ENCODE measurements around the gene RHOC. TPM values are rescaled to one million over a fixed set of nuclear protein-coding genes. Genes with fewer than 3 reads are reported as not detected.

RHOC gene
- total RNA-seq, 1 donor from 2014 or later, result 300 TPM

DNA sequence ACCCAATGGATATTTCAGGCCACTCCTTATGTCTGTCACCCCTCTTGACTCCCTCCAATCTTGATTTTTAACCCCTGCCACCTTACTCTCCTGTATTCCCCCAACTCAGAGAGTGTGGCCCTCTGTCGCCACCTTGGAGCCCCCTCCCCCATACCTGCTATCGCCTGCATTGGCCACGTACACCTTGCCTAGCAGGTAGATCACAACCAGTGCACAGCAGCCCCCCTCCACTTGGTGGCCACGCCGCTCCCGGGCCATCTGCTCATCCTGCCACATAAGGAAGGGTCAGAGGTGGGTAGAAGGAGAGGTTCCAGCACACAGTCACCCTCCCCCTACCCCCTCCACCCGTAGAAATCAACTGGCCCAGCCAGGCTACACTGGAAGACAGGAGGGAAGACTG lies 5.3 kb upstream of the RHOC start:
- Mint-ChIP-seq H3K27ac (ENCODE audit: unreplicated experiment) (no peak overlapping the region), H3K27me3 (ENCODE audit: unreplicated experiment) (peaks cover 27% of the 10 kb centered on the region), H3K4me3 (ENCODE audit: unreplicated experiment) (no peak overlapping the region), H3K36me3 (ENCODE audit: low read depth, unreplicated experiment) (peaks cover 15% of the 10 kb centered on the region), H3K4me1 (ENCODE audit: unreplicated experiment) (peaks cover 23% of the 10 kb centered on the region), H3K9me3 (ENCODE audit: unreplicated experiment) (no peaks in the 10 kb centered on the region)
- no peak for DNase-seq (ENCODE audit: low spot score)
- TF ChIP-seq, protein P1, sequence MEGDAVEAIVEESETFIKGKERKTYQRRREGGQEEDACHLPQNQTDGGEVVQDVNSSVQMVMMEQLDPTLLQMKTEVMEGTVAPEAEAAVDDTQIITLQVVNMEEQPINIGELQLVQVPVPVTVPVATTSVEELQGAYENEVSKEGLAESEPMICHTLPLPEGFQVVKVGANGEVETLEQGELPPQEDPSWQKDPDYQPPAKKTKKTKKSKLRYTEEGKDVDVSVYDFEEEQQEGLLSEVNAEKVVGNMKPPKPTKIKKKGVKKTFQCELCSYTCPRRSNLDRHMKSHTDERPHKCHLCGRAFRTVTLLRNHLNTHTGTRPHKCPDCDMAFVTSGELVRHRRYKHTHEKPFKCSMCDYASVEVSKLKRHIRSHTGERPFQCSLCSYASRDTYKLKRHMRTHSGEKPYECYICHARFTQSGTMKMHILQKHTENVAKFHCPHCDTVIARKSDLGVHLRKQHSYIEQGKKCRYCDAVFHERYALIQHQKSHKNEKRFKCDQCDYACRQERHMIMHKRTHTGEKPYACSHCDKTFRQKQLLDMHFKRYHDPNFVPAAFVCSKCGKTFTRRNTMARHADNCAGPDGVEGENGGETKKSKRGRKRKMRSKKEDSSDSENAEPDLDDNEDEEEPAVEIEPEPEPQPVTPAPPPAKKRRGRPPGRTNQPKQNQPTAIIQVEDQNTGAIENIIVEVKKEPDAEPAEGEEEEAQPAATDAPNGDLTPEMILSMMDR (IDR thresholded peaks at IDR 0.05; ENCODE audit: unreplicated experiment), result no peak

DNA sequence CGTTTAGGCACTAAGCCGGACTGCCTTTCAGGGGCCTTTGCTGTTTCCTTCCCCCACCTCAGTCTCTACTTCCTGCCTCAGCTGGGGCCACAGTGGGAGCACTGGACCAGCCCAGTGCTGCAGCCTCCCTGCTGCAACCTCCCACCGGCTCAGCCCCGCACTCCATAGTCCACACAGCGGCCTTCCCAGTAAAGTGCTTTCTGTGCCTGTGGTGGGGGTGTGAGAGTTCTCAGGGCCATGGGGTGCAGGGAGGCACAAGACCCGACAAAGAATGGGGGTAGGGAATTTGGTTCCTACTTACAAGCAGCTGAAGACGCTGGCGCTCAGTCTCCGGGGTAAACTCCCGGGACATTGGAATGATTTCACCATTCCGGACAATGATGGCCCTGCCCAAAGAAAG lies 4.7 kb upstream of the RHOC start:
- Mint-ChIP-seq H3K9me3 (ENCODE audit: unreplicated experiment) (no peaks in the 10 kb centered on the region), H3K36me3 (ENCODE audit: low read depth, unreplicated experiment) (peaks cover 15% of the 10 kb centered on the region), H3K4me3 (ENCODE audit: unreplicated experiment) (no peak overlapping the region), H3K27me3 (ENCODE audit: unreplicated experiment) (peaks cover 27% of the 10 kb centered on the region), H3K27ac (ENCODE audit: unreplicated experiment) (no peak overlapping the region), H3K4me1 (ENCODE audit: unreplicated experiment) (peaks cover 23% of the 10 kb centered on the region)
- no peak for DNase-seq (ENCODE audit: low spot score)
- TF ChIP-seq, protein P1 (IDR thresholded peaks at IDR 0.05; ENCODE audit: unreplicated experiment), result no peak

DNA sequence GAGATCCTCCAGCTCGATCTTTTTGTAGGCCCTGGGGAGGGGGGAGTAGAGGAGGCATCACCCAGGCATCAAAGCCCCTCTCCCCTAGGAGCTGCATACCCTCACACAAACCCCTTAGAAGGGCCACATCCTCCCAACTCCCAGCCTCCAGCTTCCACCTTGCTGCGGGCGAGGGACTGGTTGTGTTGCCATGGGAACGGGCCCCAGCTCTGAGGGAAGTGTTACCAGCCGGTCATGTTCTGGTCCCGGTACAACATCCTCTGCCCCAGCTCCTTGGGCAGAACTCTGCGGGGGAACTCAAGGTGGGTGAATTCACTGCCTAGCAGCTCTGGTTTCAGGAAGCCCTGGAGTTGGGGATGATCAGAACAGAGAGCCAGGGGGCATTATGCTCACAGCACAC lies 4.1 kb upstream of the RHOC start:
- Mint-ChIP-seq H3K36me3 (ENCODE audit: low read depth, unreplicated experiment) (peaks cover 18% of the 10 kb centered on the region), H3K4me1 (ENCODE audit: unreplicated experiment) (peaks cover 26% of the 10 kb centered on the region), H3K27me3 (ENCODE audit: unreplicated experiment) (peaks cover 30% of the 10 kb centered on the region), H3K4me3 (ENCODE audit: unreplicated experiment) (peak overlapping the region; percentile 44), H3K27ac (ENCODE audit: unreplicated experiment) (peak overlapping the region; percentile 18), H3K9me3 (ENCODE audit: unreplicated experiment) (no peaks in the 10 kb centered on the region)
- DNase-seq (ENCODE audit: low spot score), result peak; percentile 47
- TF ChIP-seq, protein P1 (IDR thresholded peaks at IDR 0.05; ENCODE audit: unreplicated experiment), result no peak

DNA sequence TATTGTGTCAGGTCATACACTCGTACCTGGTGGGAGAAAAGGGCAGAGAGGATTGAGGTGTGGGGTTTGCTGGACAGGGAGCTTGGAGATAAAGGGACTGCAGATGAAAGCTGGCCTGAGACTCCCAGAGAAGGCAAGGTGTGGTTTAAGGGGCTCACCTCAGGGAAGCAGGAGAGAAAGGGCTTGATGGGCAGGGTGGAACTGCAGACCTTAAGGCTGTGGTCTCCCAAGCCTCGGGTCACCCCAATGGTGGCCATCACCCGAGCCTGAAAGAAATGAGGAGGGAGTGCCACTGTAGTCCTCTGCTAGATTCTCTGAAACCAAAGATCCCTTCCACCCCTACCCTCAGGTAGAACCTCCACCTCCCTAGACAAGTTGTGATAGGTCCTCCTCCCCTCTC lies 3.7 kb upstream of the RHOC start:
- peaks cover 15% of the 10 kb centered on the region for H3K36me3 Mint-ChIP-seq (ENCODE audit: low read depth, unreplicated experiment)
- TF ChIP-seq, protein P1 (IDR thresholded peaks at IDR 0.05; ENCODE audit: unreplicated experiment), result no peak
- peak overlapping the region; percentile 44 for H3K4me3 Mint-ChIP-seq (ENCODE audit: unreplicated experiment)
- DNase-seq (ENCODE audit: low spot score), result no peak
- peaks cover 28% of the 10 kb centered on the region for H3K27me3 Mint-ChIP-seq (ENCODE audit: unreplicated experiment)
- H3K9me3 Mint-ChIP-seq (ENCODE audit: unreplicated experiment), result no peaks in the 10 kb centered on the region
- peaks cover 27% of the 10 kb centered on the region for H3K4me1 Mint-ChIP-seq (ENCODE audit: unreplicated experiment)
- peak overlapping the region; percentile 42 for H3K27ac Mint-ChIP-seq (ENCODE audit: unreplicated experiment)

DNA sequence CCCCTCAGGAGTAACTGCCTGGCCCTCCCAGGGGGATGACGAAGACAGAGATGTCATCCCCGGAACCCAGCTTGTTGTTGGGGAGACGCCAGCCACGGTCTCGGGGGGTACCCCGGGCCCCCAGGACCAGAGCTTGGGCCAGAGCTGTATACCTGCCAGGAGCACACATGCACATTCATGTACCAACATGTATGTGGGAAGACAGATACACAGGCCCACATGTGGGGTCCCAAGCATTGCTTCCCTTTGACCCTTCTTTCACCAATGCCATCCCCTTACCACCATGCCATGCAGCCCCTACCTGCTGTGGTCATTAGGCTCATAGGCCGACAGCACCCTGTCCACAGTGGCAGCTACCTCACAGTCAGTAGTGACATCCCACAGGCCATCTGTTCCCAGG lies 3.2 kb upstream of the RHOC start:
- TF ChIP-seq, protein P1 (IDR thresholded peaks at IDR 0.05; ENCODE audit: unreplicated experiment), result no peak
- Mint-ChIP-seq H3K27ac (ENCODE audit: unreplicated experiment) (no peak overlapping the region), H3K36me3 (ENCODE audit: low read depth, unreplicated experiment) (peaks cover 18% of the 10 kb centered on the region), H3K9me3 (ENCODE audit: unreplicated experiment) (no peaks in the 10 kb centered on the region), H3K4me3 (ENCODE audit: unreplicated experiment) (no peak overlapping the region), H3K4me1 (ENCODE audit: unreplicated experiment) (peaks cover 31% of the 10 kb centered on the region), H3K27me3 (ENCODE audit: unreplicated experiment) (peaks cover 27% of the 10 kb centered on the region)
- DNase-seq (ENCODE audit: low spot score), result no peak

All from endothelial cell (in vitro differentiated cells).